NOMO-1 treated with dmso at 0.1 percent for 144 hours (cell line): ENCODE measurements around the gene GPR12.

ENCODE experiments used
- DNase-seq: peaks from one replicate; lab custom pipeline; 2025; ENCODE audit not compliant: unreplicated experiment; lab: John Stamatoyannopoulos, UW

GPR12 gene

GRCh38 chr13:26759907-26760831, at the start of gene GPR12:
TSS of gene GPR12 (minus strand) at chr13:26760786. CDS start at chr13:26759827, 959 bp downstream.
- no peak for DNase-seq

- no peak for DNase-seq
Observed at GRCh38 chr13:26810095-26810494, 49.5 kb upstream of the GPR12 start.

- DNase-seq = no peak
Observed at GRCh38 chr13:26806891-26807290, 46.3 kb upstream of the GPR12 start.

GRCh38 chr13:26787961-26788360, 27.4 kb upstream of the GPR12 start:
- DNase-seq = no peak

- DNase-seq = no peak
Observed at GRCh38 chr13:26786651-26787295, 26.2 kb upstream of the GPR12 start.

GRCh38 chr13:26785838-26786630, 25.4 kb upstream of the GPR12 start:
- DNase-seq = peak; percentile 54

GRCh38 chr13:26784704-26785639, 24.4 kb upstream of the GPR12 start:
- peak; percentile 37 for DNase-seq

- no peak for DNase-seq
Observed at GRCh38 chr13:26780411-26780810, 19.8 kb upstream of the GPR12 start.

GRCh38 chr13:26779321-26779720, 18.7 kb upstream of the GPR12 start:
- no peak for DNase-seq

- DNase-seq = no peak
Observed at GRCh38 chr13:26772531-26772930, 11.9 kb upstream of the GPR12 start.

- no peak for DNase-seq
Observed at GRCh38 chr13:26771796-26772195, 11.2 kb upstream of the GPR12 start.

GRCh38 chr13:26762745-26763345, 2.3 kb upstream of the GPR12 start:
- DNase-seq = no peak

GRCh38 chr13:26760832-26761582, 421 bp upstream of the GPR12 start:
- no peak for DNase-seq

- DNase-seq = no peak
Observed at GRCh38 chr13:26759249-26759906, 1.2 kb downstream of the GPR12 start.

GRCh38 chr13:26758496-26759157, 2.0 kb downstream of the GPR12 start:
- no peak for DNase-seq

GRCh38 chr13:26756961-26757360, 3.6 kb downstream of the GPR12 start:
- no peak for DNase-seq

- no peak for DNase-seq
Observed at GRCh38 chr13:26752671-26753070, 7.9 kb downstream of the GPR12 start.

- no peak for DNase-seq
Observed at GRCh38 chr13:26749905-26750304, 10.7 kb downstream of the GPR12 start.
